ENCODE data around the gene B4GALNT4. TPM values are rescaled to one million over a fixed set of nuclear protein-coding genes. Genes with fewer than 3 reads are reported as not detected.

The B4GALNT4 gene
- total and polyA plus RNA-seq, 2 of the 8 experiments (the other 6 are each of a cell fraction or from before 2014, with no cell fraction given) = 40.9 to 76.3 TPM

GRCh38 chr11:382081-382629 lies 12.9 kb downstream of the B4GALNT4 start:
- CTCF ChIA-PET (ENCODE audit: partially characterized antibody) = interaction anchor here (1.0 kb wide), 1 partner anchor 132 kb away, joined by 3 read pairs; no protein-coding TSS in a partner anchor
- POLR2A ChIA-PET (ENCODE audit: partially characterized antibody) = interaction anchor here (0.9 to 3.4 kb wide), 6 partner anchors 10 to 82 kb away, joined by 3 to 20 read pairs (median 11); partner anchors contain the start of genes B4GALNT4 and PKP3
- H2BK15ac ChIP-seq (ENCODE audit: low read length) = no peak overlapping the region

More at GRCh38 chr11:382081-382629, 12.9 kb downstream of the B4GALNT4 start:
- Histone ChIP-seq H3K9ac (replicated peaks in 1 of 4; ENCODE audit: extremely low read depth in 1 of 4, low read depth in 3 of 4, low read length in 3 of 4) (no peak overlapping the region), H4K5ac (ENCODE audit: insufficient read length, low read depth, low read length) (no peak overlapping the region), H3K79me1 (ENCODE audit: low read depth, low read length) (no peaks in the 10 kb centered on the region), H2AFZ (ENCODE audit: low read length) (no peak overlapping the region), H3K23ac (ENCODE audit: insufficient read length) (no peak overlapping the region), H3K18ac (ENCODE audit: extremely low read depth, low read length) (no peak overlapping the region), H3K27ac (ENCODE audit: low read depth, low read length) (no peak overlapping the region), H3K4ac (replicated peaks; ENCODE audit: insufficient read length, low read depth, low read length) (no peak overlapping the region), H3K4me3 (ENCODE audit: extremely low read depth in 1 of 4, insufficient read depth in 2 of 4, low read depth in 3 of 4, low read length in 4 of 4) (no peak overlapping the region), H2BK5ac (ENCODE audit: low read depth, low read length) (no peak overlapping the region), H4K20me1 (replicated peaks in 1 of 2; ENCODE audit: control insufficient read depth in 1 of 2, insufficient read depth in 2 of 2, low read length in 2 of 2) (peaks cover 0 to 6% of the 10 kb centered on the region in 2 experiments), H3K27me3 (replicated peaks in 1 of 4; ENCODE audit: control insufficient read depth in 3 of 4, extremely low read depth in 1 of 4, insufficient read depth in 3 of 4, low read length in 3 of 4) (no peaks in the 10 kb centered on the region), H2BK120ac (replicated peaks; ENCODE audit: low read depth, low read length) (no peak overlapping the region), H2BK20ac (ENCODE audit: low read length) (no peak overlapping the region), H3K4me1 (replicated peaks in 1 of 4; ENCODE audit: control insufficient read depth in 3 of 4, insufficient read depth in 4 of 4, low read length in 3 of 4) (no peaks in the 10 kb centered on the region), H3K56ac (replicated peaks; ENCODE audit: insufficient read length, low read depth, low read length) (no peak overlapping the region), H3K14ac (ENCODE audit: insufficient read length) (no peak overlapping the region), H2AK5ac (ENCODE audit: low read depth, low read length) (no peak overlapping the region), H3K23me2 (ENCODE audit: low read depth, low read length) (no peaks in the 10 kb centered on the region), H4K8ac (ENCODE audit: extremely low read depth, insufficient read depth, low read length) (no peak overlapping the region), H4K91ac (replicated peaks; ENCODE audit: insufficient read length, low read length) (no peak overlapping the region), H3K9me3 (ENCODE audit: insufficient read depth in 2 of 2, low read depth in 1 of 2, low read length in 1 of 2) (peaks cover 13 to 17% of the 10 kb centered on the region in 2 experiments), H3K4me2 (ENCODE audit: insufficient read depth in 1 of 2, low read depth in 2 of 2, low read length in 2 of 2) (no peak overlapping the region), H2BK12ac (ENCODE audit: low read depth, low read length) (no peak overlapping the region), H3K79me2 (ENCODE audit: control insufficient read depth in 1 of 2, insufficient read depth in 2 of 2, low read length in 2 of 2) (no peaks in the 10 kb centered on the region), H3K36me3 (ENCODE audit: control insufficient read depth in 2 of 4, insufficient read depth in 4 of 4, low read length in 3 of 4) (peaks cover 0 to 28% (median 6%) of the 10 kb centered on the region in 4 experiments; a peak in 5 of 8 replicates)
- FAIRE-seq (no peak), DNase-seq (ENCODE audit: low read depth in 1 of 2, low spot score in 2 of 2) (no peak)
- WGBS, 2 experiments (ENCODE audit: extremely low coverage in 1 of 2, insufficient coverage in 1 of 2, insufficient read length in 1 of 2, insufficient replicate concordance in 2 of 2, low coverage in 1 of 2, low lambda C conversion rate in 2 of 2, missing lambda C conversion rate in 1 of 2) = 88% methylated on average over 11 of the region's 11 CpGs; no CpG with 5 or more reads in 1 of the 2 experiments
- TF ChIP-seq CREB1 (IDR thresholded peaks at IDR 0.05) (no peak), PHF8 (conservative IDR thresholded peaks at IDR 0.05; ENCODE audit: low read depth, low read length) (no peak), JUND (IDR thresholded peaks at IDR 0.05; ENCODE audit: low read length) (no peak), TEAD4 (IDR thresholded peaks at IDR 0.05; ENCODE audit: low read depth, low read length) (no peak), RXRA (IDR thresholded peaks at IDR 0.05; ENCODE audit: insufficient read depth, low read depth, low read length) (no peak), BACH1 (IDR thresholded peaks at IDR 0.05; ENCODE audit: low read length) (no peak), MAX (IDR thresholded peaks at IDR 0.05) (no peak)

Measured in H1 (cell line).